ENCODE results near the gene ABCA2.

ABCA2 gene

DNA sequence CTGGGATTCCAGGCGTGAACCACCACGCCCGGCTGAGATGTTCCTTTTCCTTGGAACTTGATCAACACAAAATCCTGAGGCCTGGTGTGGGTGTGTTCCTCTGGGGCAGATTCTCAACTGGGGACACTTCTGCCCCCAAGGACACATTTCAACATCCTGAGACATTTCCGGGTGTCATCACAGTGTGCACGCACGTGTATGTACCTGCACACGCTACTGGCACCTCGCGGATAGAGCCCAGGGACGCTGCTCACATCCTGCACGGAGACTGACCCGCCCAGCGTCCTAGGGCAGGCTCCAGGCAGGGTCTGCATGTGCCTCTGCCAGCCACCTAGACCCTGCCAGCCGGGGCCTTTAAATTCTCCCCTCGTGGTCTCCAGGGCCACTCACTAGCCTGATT is 34.3 kb upstream of the ABCA2 start:
- no peak for DNase-seq

DNA sequence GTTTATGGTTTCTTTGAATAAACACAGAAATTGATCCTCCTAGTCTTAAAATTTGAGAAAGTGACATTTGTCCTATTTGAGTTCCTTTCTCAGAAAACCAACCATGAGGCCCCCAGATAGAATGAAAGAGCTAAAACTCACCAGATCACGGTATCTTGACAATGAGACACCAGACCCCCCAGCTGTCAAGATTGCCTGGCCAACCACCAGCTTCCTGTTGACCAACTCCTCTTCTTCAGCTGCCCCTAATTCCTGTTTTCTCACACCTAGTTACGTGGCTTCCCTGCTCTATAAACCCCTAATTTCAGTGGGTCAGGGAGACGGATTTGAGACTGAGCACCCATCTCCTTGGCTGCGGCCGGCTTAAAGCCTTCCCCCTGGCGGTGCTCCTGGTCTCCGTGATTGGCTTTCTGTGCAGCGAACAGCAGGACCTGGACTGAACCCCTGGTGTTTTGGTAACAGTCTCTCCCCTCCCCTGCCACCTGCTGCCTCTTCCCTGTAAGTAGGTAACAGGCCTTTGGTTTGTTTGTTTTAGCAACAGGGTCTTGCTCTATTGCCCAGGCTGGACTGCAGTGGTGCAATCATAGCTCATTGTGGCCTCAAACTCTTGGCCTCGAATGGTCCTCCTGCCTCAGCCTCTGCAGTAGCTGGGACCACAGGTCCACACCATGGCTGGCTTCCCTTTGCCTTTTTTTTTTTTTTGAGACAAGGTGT is 30.6 kb upstream of the ABCA2 start:
- no peak for DNase-seq

DNA sequence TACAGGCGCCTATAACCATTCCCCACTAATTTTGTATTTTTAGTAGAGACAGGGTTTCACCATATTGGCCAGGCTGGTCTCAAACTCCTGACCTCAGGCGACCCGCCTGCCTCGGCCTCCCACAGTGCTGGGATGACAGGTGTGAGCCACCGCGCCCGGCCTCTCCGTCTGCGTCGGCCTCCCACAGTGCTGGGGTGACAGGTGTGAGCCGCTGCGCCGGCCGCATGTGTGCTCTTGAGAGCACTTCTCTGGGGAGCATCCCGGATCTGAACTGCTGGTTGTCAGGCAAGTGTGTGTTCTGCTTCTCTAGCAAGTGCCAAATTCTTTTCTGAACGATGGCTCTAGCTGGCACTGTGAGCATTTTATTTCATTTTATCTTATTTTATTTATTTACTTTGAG is 29.5 kb upstream of the ABCA2 start:
- peak; percentile 65 for DNase-seq

DNA sequence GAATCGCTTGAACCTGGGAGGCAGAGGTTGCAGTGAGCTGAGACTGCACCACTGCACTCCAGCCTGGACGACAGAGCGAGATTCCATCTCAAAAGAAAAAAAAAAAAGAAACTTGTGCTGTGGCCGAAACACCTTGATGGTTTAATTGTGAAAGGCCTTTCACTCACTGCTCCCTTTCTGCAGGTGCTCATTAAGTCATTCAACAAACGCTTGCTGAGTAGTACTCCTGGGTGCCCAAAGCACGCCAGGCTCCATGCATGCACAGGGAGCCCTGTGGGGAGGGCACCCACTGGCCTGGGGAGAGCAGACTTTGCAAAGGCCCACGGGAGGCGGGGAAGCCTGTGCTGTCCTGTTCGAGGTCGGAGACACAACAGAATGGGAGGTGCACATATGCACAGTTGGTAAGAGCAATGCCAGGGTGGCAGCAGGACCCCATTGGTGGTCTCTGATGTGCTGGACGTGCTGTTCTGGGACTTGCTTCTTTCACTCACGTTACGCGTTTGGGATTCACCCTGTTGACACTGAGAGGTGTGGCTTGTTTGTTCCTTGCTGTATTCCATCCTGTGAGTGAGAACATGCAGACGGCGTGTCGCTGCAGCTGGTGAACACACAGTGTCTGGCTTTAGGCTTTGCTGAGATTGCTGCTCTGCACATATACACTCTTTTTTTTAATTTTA is 28.8 kb upstream of the ABCA2 start:
- DNase-seq, result no peak

DNA sequence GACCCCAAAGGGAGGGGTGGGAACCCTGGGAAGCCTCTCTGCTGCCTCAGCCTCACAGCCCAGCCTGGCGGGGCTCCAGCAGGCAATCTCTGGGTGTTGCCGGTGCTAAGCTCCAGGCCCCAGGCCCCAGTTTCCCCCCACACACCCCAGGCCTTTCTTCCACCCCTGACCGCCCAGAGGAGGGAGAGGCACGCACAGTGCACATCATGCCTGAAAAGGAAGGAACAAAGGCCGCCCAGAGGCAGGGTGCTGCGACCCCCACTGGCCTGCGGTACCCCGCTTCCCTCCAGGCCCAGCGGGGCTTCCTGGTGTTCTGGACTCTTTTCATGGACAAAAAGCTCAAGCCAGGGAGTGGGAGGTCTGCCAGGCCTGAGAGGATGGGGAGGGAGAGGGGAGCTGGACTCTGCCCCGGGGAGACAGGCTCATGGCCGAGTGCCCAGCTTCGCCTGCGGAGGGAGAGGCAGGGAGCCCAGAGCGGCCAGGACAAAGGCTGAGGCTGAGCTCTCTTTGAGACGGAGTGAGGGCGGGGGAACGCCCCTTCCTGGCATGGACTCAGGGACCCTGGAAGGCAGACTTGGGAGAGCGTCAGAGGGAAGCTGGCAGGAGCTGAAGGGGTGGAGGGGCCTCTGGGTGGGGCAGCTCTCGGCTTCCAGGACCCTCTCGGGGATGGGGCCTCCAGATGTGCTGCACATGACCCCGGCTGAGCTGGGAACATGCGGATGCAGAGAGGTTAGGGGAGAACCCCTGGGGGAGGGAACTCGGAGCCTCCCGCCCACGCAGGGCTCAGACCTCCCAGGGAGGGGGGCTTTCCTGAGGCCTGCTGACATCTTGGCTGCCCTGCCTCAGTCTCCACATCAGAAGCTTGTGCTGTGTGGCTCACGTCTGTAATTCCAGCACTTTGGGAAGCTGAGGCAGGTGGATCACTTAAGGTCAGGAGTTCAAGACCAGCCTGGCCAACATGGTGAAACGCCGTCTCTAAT is 27.6 kb upstream of the ABCA2 start:
- DNase-seq, result peak; percentile 72

DNA sequence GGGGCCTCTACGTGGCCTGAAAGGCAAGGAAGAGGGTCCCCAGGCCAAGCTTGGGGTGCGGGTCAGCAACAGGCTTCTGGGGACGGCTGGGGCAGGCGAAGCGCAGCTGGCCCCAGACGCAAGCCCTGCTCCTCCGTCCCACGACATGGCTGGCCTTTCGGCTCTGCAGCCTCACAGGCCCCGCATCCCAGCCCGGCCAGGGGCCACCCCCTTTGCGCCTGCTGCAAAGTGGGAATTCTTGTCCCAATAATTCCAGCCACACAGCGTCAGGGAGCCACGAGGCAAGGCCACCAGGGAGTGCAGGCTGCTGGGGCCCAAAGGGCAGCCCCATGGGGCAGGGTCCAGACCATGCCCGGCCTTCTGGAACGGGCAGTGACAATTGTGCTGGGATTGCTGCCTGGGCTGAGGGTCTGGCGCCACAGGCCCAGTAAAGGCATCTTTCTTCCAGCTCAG is 26.9 kb upstream of the ABCA2 start:
- DNase-seq, result no peak

DNA sequence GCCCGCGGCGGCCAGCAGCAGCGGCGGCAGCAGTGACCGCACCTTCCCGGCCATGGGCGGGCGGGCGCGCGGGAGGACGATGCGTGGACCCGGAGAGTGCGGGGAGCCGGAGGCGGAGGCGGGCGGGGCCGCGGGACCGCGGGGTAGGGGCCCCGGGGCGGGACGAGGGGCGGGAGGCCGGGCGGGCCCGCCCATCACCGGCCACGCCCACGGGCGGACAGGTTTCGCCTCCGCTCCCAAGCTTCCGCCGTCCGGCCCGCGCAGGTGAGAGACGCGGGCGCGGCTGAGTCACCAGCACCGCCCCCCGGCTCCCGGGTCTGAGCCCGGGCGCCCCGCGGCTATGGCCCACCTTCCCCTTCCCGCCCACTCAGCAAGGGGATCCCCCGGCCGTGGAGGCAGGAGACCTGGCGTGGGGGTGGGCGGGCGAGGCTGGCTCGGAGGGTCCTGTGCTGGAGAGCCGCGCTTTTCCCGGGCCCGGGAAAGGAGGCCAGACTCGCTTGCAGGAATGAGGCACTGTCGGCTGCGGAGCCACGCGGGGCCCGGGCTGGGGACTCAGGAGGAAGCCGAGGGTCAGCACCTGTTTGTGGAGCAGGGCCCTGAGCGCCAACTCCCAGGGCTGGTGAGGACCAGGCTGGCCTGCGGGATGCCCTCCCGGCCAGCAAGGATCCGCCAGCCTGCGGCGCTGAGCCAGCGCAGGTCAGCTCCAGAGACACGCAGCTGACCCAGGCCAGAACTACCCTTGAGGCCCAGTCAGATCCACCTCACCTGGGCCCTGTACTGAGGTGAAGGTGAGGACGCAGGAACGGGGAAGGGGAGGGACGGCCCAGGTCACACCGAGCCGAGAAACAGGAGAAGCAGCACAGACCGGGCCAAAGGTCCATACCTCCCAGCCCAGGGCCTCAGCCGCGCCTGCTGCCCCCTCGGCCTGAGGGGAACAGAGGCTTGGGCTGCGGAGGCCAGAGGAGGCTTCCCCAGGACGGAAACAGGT is 26.2 kb upstream of the ABCA2 start, which contains the start of gene ENTPD2:
ENTPD2 (minus strand) TSS at position 118 of the 988 bp plus-strand sequence; CDS start at position 54, 64 bp downstream.
- DNase-seq, result peak; percentile 29

DNA sequence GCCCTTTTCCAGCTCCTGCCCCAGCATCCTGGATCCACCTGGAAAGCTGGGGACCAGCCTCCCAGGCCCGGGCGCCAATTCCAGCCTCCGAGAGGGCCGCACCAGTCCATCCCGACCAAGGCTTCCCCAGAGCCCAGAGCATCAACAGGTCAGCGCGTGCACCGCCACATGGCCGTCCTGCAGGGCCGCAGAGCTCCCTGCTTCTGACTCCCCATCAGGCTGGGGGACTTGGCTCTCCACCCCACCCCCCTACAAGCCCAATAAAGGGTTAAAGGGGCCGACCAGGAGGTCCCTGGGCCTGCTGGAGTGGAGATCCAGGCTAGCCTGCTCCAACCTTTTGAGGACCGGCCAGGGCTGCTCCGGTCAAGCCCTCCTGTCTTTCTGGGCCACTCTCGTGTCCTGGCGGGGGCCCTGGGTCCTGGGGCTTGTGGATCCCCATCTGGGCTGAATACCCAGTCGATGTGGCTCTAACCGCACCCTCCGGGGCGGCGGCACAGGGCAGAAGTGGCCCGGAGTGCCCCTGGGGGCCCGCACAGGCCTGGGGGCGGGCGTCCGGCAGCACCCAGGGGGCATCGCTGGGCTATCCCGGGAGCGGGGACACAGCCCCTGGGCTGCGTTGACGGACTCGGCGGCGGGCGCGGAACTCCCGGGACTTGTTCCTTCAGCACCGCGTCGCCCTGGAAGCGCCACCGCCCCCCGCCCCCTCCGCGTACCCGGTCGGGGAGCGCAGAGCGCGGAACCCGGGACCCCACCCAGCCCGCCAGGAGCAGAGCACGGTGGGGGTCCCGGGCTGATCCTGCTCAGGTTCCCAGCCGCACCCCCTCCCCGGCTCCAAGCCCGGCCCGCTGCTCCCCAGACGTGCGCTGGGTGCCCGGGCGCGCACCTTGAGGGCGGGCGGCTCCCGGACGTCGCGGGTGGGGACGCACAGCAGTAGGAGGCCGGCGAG is 25.2 kb upstream of the ABCA2 start:
- DNase-seq, result no peak

DNA sequence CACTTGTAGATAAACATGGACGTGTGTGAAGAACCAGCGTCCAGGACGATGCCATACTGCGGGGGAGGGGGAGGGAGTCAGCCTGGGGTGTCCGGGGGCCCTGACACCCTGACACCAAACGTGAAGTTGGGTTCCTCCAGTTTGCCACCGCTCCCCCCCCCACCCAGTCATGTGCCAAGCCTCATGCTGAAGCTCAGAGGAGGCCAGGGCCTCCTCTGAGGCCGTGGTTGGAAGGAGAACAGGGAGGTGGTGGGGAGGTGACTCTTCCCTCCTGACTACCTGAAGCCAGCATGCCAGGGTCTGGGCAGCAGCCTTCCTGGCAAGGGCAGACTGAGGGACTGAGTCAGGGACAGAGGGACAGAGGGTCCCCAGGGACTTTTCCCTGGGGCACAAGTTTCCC is 24.3 kb upstream of the ABCA2 start:
- no peak for DNase-seq

DNA sequence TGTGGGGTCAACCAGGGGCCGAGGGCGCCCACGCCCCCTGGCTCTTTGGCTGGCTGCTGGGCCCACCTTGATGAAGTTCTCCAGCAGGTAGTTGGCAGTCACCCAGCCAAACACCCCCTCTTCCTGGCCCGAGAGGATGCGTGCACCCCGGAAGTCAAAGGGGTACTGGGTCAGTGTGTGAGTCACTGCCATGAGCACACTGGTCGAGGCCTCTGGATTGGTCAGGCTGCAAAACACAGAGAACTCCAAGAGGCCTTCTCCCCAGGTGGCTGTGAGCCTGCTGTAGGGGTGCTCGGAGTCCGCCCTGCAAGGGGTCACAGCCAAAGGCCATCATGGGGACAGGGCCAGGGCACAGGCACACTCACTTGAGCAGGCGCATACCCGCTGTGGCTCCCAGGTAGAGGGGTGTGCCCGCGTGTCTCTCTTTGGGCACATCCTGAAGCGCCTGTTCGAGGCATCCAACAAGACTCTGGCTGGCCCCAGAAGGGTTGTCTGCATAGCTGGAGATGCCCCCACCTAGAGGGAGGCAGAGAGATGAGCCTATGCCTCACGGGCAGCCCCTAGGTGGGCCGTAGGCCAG is 23.2 kb upstream of the ABCA2 start:
- no peak for DNase-seq

DNA sequence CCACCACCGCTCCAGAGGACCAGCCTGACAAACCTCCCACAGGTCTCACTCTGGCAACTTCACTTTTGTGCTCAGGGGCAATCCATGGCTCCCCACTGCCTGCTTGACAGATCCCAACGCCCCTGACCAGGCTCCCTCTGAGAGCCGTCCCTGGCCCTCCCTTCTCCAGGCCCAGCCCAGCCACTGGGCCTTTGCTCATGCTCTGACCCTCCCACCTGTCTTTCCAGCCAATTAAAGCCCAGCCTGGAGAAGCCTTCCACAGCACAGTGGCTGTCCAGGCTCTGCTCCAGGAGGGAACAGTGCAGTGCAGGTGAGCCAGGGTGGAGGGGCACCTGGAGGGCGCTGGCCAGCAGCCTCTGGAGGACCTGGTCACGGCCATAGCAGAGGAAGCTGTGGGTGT is 22.5 kb upstream of the ABCA2 start:
- DNase-seq, result no peak

DNA sequence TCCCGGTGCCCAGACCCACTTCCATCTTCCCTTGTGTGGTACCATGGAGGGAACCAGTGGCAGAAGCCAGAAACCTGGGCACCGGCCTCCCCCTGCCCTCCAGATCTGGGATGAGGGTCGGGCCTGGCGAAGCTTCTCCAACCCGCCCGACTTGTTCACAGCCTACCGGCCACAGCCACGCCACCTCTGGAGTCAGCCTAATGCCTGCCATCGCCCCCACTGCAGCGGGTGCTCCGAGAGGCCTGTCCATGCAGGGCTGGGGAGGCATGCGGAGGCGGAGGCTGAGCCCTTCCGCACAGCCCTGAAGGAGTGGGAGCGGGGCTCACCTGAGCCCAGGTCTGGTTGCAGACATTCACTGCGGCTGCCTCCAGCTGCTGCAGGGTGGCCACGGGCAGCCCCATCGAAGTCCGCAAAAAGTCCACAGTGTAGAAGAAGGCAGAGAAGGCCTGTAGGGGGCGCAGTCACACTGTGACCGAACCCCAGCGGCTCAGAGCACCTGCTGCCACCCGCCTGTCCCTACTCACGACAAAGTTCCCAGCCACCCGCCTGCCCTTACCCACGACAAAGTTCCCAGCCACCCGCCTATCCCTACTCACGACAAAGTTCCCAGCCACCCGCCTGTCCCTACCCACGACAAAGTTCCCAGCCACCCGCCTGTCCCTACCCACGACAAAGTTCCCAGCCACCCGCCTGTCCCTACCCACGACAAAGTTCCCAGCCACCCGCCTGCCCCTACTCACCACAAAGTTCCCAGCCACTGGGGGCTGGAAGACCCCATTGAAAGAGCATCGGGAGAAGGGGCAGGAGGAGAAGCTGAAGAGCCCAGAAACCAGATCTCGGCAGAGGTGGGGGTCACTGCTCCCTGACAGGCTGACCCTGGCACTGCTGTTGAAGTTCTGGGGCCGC is 21.8 kb upstream of the ABCA2 start:
- DNase-seq, result peak; percentile 11

DNA sequence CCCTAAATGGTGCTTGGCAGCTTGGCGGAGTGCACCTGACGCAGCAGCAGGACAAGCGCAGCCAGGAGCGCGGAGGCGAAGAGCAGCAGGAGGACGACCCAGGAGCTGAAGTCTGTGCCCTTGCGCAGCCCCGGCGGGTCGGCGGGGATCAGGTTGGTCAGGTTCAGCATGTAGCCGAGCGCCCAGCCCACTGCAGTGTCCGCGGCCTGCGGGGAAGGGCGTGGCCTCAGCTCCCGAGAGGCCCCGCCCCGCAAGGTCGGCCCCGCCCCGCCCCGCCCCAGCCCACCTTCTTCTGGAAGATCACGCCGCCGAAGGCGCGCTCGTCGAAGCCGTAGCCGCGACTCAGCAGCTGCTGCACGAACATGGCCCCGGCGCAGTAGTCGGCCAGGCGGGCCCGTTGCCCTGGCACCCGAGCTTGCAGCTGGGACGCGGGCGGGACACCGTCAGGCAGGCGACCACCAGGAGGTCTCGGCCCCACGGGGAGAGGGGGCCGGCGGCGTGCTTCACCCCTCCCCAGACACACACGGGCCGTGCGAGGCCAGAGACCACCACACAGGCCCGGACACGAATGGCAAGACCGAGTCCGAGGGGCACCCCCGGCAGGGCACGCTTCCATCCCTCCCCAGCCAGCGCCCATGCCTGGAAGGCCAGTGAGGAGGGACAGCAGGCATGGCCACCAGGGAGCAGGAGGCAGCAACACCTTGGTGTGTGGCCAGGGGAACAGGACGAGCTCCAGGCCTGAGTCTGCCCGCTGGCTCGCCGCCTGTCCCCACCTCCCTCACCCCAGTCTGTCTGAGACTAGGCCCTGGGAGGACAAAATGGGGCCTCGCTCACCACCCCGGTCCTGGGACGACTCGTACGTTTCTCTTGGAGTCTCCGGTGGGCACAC is 20.9 kb upstream of the ABCA2 start:
- no peak for DNase-seq

DNA sequence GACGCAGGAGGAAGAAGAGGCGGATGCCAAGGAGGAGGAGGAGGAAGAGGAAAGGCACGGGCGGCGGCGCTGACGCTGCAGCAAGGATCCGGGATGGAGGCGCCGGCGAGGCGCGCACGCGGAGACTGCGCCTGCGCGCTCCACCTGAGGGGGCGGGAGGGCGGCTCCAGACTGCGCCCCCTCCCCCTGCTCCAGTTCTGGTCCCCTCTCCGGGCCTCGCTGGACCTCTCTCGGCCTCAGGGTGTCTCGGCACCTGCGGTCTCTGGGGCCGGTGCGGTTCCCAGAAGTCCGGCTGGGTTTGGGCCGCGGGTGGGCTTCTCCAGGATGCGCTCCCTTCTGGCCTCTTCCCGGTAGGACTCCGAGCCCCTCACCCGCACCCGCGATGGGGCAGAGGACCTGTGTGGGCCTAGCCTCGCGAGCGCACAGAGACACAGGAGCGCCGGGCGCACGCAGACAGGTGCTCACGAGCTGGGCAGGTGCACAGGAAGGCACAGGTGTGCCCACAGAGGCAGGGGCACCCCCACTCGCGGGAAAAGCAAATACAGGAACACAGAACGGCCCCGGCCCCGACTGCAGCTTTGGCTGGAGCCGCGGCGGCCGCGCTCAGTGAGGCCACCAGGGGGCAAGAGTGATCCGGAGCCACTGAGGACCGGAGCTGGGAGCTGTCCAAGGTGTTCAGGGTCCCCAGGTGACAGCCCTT is 18.2 kb upstream of the ABCA2 start, which contains the start of gene NPDC1:
NPDC1 (minus strand) TSS at position 90 of the 700 bp plus-strand sequence. CDS start 188 bp downstream, outside the sequence.
- DNase-seq, result peak; percentile 80

DNA sequence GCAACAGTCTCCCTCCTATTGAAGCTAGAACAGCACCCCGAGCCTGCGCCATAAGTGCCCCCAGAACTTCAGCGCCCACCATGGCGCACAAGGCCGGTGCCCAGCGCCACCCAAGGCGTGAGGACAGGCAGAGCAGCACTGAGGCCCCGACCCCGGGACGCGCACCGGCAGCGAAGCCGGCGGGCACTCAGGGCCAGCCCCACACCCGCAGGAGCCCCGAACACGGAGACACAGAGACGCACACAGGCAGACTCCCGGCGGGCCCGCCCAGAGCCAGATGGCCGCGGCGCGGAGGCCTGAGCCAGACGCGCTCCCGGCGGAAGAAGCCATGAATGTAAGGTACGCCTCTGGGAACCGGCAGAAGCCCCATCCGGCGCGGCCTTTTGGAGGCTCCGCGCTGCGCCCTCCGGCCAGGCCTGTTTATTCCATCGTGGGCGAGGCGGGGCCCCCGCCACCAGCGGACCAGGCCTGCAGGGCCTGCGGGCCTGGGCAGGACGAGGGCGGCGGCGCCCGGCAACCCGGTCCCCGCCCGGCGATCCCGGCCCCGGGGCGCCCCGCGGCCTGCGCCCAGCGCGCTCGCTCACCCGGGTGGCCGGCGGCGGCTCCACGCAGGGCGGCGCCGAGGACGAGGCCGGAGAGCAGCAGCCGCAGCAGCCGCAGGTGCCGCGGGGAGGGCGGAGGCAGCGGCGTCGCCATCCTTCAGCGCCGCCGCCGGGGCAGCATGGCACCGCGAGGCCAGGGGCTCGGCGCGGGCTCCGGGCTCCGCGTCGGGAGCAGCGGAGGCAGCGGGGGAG is 17.5 kb upstream of the ABCA2 start:
- no peak for DNase-seq

DNA sequence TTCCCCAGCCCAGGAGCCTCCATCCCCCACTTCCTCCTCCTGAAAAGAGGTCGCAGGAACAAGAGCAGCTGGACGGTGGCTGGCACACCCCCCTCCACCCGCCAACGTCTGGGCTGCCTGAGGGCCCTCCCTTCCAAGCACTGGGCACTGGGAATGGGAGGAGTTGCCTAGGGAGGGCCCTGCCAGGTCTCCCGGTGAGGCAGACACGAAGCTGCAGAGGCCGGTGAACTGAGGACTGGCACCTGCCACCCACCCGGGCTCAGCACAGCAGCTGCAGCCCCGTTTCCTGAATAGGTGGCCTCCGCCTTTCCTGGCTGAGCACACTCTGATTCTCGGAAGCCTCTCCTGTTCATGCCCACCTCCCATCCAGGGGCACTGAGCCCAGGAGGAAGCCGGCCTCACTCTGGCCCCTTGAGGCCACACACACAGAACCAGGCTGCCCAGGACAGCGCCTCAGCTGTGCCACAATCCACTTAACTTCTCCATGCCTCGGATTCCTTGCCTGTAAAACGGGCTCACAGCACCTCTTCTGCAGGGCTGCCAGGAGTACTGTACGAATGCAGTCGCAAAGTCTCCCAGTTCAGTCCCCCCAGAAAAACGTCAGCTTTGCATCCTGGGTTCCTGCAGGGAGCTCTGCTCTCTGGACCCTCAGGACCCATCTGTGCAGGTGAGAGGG is 16.6 kb upstream of the ABCA2 start:
- DNase-seq, result peak; percentile 13
